B cell (primary cell): Measurements from ENCODE around the gene USP12.

Experiments
- CTCF ChIP-seq: fragments of 200-600 bp; IDR thresholded peaks from one replicate; pipeline ENCODE4 v1.8.0; 2022; ENCODE audit warnings: antibody characterized with exemption, mild to moderate bottlenecking
- EZH2 ChIP-seq: IDR thresholded peaks from 2 replicates; pipeline ENCODE4 v1.6.1; 2012; ENCODE audit warnings: borderline replicate concordance, low read depth, mild to moderate bottlenecking, moderate library complexity, low read length; ENCODE audit not compliant: insufficient read depth, poor library complexity, severe bottlenecking

GRCh38 chr13:27161423-27161822 lies 10.2 kb downstream of the USP12 start:
- TF ChIP-seq CTCF: no peak
- no peak for TF ChIP-seq EZH2
